GM19324 (cell line): ENCODE measurements around the gene ZNF382.

ENCODE experiments used
- ATAC-seq: cut with Tn5 transposase; IDR thresholded peaks from one replicate; pipeline ENCODE4 v1.9.1; 2021; ENCODE audit warnings: mild to moderate bottlenecking, moderate library complexity; ENCODE audit not compliant: unreplicated experiment, low FRiP score

The ZNF382 gene

GRCh38 chr19:36674201-36674600, 69.1 kb downstream of the ZNF382 start:
- no peak for ATAC-seq

- ATAC-seq: no peak
Measured at GRCh38 chr19:36679455-36679854, 74.3 kb downstream of the ZNF382 start.
